Adipocyte (in vitro differentiated cells): ENCODE data around the gene BCL11B.

ENCODE experiments used
- DNase-seq: peaks from one replicate; pipeline ENCODE4 v3.0.0-alpha.2; 2015; ENCODE audit warnings: low read depth
- H3K27me3 ChIP-seq: replicated peaks from 2 replicates; pipeline ENCODE4 v1.7.0; 2013; ENCODE audit warnings: mild to moderate bottlenecking, low read length, moderate library complexity; ENCODE audit not compliant: control insufficient read depth, insufficient read depth
- H3K36me3 ChIP-seq: 2 replicates; pipeline ENCODE4 v1.7.0; 2013; ENCODE audit warnings: low read length, mild to moderate bottlenecking, moderate library complexity; ENCODE audit not compliant: control insufficient read depth, insufficient read depth, severe bottlenecking
- H3K4me1 ChIP-seq: 2 replicates; pipeline ENCODE4 v1.7.0; 2013; ENCODE audit warnings: mild to moderate bottlenecking, low read length, moderate library complexity; ENCODE audit not compliant: control insufficient read depth, insufficient read depth
- H3K4me3 ChIP-seq: 2 replicates; pipeline ENCODE4 v1.7.0; 2013; ENCODE audit warnings: mild to moderate bottlenecking, low read length, moderate library complexity
- H3K9ac ChIP-seq: 2 replicates; pipeline ENCODE4 v1.7.0; 2013; ENCODE audit warnings: mild to moderate bottlenecking, low read length, moderate library complexity
- H3K9me3 ChIP-seq: 2 replicates; pipeline ENCODE4 v1.7.0; 2013; ENCODE audit warnings: mild to moderate bottlenecking, low read length, moderate library complexity; ENCODE audit not compliant: control insufficient read depth

The BCL11B gene

DNA sequence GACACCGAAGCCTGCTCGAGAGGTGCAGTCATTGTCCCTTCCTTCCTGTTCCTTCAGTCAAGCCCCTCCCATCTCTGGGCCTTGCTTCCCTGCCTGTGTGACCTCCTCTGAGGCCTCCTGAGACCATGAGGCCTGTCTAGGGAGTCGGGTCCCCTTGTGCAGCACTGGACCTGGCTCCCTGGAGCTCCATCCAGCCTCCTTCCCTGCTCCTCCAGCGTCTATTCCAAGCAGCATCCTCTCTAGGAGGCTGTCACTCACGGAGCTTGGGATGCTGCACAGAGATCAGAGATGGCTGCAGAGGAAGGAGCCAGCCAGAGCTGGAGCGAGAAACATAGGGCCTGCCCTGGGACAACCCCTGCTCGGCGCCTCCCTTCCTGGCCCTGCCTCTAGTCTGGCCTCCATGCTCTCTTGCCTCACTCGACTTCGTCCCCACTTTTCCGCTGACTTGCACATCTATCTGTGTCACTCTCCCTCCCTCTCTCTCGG, 142.7 kb downstream of the BCL11B start:
- Histone ChIP-seq H3K9me3 (no peaks in the 10 kb centered on the region), H3K4me3 (no peak overlapping the region), H3K27me3 (peaks cover 18% of the 10 kb centered on the region), H3K4me1 (peaks cover 14% of the 10 kb centered on the region), H3K36me3 (no peaks in the 10 kb centered on the region), H3K9ac (no peak overlapping the region)
- DNase-seq, result no peak

GRCh38 chr14:99128185-99128584, 143.8 kb downstream of the BCL11B start:
- Histone ChIP-seq H3K4me1 (peaks cover 10% of the 10 kb centered on the region), H3K27me3 (peaks cover 20% of the 10 kb centered on the region), H3K36me3 (no peaks in the 10 kb centered on the region), H3K9ac (no peak overlapping the region), H3K9me3 (no peaks in the 10 kb centered on the region), H3K4me3 (no peak overlapping the region)
- DNase-seq, result no peak

DNA sequence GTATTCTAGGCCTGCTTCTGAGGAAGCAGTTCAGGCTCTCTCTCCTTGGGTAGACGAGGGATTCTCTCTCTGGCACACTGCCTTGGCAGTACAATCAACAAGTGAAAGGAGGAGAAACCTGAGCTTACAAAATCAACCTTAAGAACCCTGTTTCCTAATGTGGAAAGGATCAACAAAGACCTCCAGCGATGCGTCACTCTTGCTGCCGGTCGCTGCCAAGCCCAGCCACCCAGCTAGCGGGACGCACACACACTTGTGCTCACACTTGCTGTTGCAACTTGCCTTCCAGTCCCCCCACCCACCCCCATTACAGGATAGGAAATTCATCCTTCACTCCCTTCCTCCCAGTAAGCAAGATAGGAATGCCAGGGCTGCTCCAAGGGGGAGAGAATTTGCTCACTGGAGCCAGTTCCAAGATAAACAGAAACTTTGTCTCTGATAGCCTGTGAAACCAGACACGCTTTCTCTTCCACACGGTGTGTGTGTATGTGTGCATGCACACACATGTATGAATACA, 144.3 kb downstream of the BCL11B start:
- Histone ChIP-seq H3K4me3 (no peak overlapping the region), H3K36me3 (no peaks in the 10 kb centered on the region), H3K9ac (no peak overlapping the region), H3K27me3 (peaks cover 22% of the 10 kb centered on the region), H3K9me3 (no peaks in the 10 kb centered on the region), H3K4me1 (peaks cover 6% of the 10 kb centered on the region)
- peak; percentile 3 for DNase-seq

- Histone ChIP-seq H3K9me3 (no peaks in the 10 kb centered on the region), H3K9ac (no peak overlapping the region), H3K4me1 (peaks cover 6% of the 10 kb centered on the region), H3K27me3 (peaks cover 13% of the 10 kb centered on the region), H3K4me3 (no peak overlapping the region), H3K36me3 (no peaks in the 10 kb centered on the region)
- no peak for DNase-seq
Measured at GRCh38 chr14:99125616-99126431, 146.2 kb downstream of the BCL11B start.

DNA sequence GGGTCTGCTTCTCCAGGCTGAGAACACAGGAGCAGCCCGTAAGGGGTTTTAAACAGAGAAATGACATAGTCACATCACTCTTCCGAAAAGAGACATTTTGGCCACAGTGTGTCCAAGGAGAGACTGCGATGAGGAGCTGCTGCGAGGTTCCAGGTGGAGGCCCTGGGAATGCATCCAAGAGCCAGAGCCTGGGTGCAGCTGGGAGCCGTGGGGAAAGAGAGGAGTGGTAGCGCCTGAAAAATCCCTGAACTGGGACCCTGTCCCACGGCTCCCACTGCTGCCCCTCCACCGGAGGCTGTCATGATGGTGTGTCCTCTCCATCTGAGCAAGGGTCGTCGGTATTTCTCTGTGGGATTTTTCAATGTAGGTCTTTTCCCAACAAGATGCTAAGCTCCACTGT, 146.9 kb downstream of the BCL11B start:
- no peaks in the 10 kb centered on the region for H3K9me3 ChIP-seq

GRCh38 chr14:99124482-99125105, 147.4 kb downstream of the BCL11B start:
- Histone ChIP-seq H3K9ac (no peak overlapping the region), H3K9me3 (no peaks in the 10 kb centered on the region), H3K4me1 (peaks cover 6% of the 10 kb centered on the region), H3K36me3 (no peaks in the 10 kb centered on the region), H3K27me3 (peaks cover 20% of the 10 kb centered on the region), H3K4me3 (no peak overlapping the region)
- DNase-seq, result no peak

More for the DNA sequence above, 146.9 kb downstream of the BCL11B start:
- peaks cover 15% of the 10 kb centered on the region for H3K27me3 ChIP-seq
- H3K4me1 ChIP-seq, result peaks cover 6% of the 10 kb centered on the region
- no peaks in the 10 kb centered on the region for H3K36me3 ChIP-seq
- DNase-seq, result no peak
- H3K4me3 ChIP-seq, result no peak overlapping the region
- no peak overlapping the region for H3K9ac ChIP-seq

- Histone ChIP-seq H3K27me3 (peaks cover 29% of the 10 kb centered on the region), H3K36me3 (no peaks in the 10 kb centered on the region), H3K4me3 (no peak overlapping the region), H3K4me1 (peaks cover 6% of the 10 kb centered on the region), H3K9ac (no peak overlapping the region), H3K9me3 (no peaks in the 10 kb centered on the region)
- DNase-seq, result no peak
Measured at GRCh38 chr14:99123208-99123870, 148.7 kb downstream of the BCL11B start.

GRCh38 chr14:99122521-99123125, 149.4 kb downstream of the BCL11B start:
- H3K4me3 ChIP-seq, result no peak overlapping the region
- peaks cover under 1% of the 10 kb centered on the region for H3K4me1 ChIP-seq
- H3K27me3 ChIP-seq, result peaks cover 36% of the 10 kb centered on the region
- DNase-seq, result no peak
- no peak overlapping the region for H3K9ac ChIP-seq
- H3K36me3 ChIP-seq, result no peaks in the 10 kb centered on the region
- H3K9me3 ChIP-seq, result no peaks in the 10 kb centered on the region

GRCh38 chr14:99121319-99121875, 150.6 kb downstream of the BCL11B start:
- peaks cover 38% of the 10 kb centered on the region for H3K27me3 ChIP-seq
- H3K9me3 ChIP-seq, result no peaks in the 10 kb centered on the region
- no peak overlapping the region for H3K9ac ChIP-seq
- H3K36me3 ChIP-seq, result no peaks in the 10 kb centered on the region
- no peaks in the 10 kb centered on the region for H3K4me1 ChIP-seq
- no peak for DNase-seq
- H3K4me3 ChIP-seq, result no peak overlapping the region

DNA sequence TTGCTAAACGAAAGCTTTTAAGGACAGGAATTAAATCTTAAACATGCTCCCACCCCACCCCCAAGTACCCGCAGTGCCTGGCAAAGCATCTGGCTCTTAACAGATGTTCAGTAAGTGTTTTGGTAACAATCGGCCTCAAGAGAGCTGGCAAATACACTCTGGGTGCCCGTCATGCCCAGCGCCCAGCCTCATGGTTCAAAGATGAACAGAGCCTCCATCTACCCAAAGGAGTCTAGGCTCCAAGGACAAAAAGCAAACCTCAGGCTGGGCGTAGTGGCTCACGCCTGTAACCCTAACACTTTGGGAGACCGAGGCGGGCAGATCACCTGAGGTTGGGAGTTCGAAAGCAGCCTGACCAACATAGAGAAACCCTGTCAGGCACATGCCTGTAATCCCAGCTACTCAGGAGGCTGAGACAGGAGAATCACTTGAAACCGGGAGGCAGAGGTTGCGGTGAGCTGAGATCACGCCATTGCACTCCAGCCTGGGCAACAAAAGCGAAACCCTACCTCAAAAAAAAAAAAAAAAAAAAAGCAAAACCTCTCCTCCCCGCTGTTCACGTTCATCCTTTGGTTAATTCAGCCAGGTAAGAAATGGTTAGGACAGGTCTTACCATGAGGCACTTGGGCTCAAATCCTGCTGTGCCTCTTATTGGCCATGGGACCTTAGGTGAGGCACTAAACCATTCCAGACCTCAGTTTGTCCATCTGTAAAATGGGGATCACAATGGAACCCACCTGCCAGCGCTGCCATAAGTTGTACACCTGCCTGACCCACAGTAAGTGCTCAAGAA, 151.3 kb downstream of the BCL11B start:
- H3K36me3 ChIP-seq, result no peaks in the 10 kb centered on the region
- H3K4me3 ChIP-seq, result no peak overlapping the region
- no peaks in the 10 kb centered on the region for H3K9me3 ChIP-seq
- H3K27me3 ChIP-seq, result peaks cover 43% of the 10 kb centered on the region
- no peak overlapping the region for H3K9ac ChIP-seq
- H3K4me1 ChIP-seq, result no peaks in the 10 kb centered on the region
- no peak for DNase-seq
